Mesothelial cell of epicardium (in vitro differentiated cells): ENCODE measurements around the gene ZNF771. TPM values are rescaled to one million over a fixed set of nuclear protein-coding genes. Genes with fewer than 3 reads are reported as not detected.
"Not testable (repeated sequence)": the region's sequence is repeated elsewhere in the genome, so short reads cannot be mapped to it uniquely, and the experiment has no call there.

Experiments used
- DNase-seq, 2 experiments: peaks; one replicate each; pipeline ENCODE4 v3.0.0; 2021; ENCODE audit warnings: low spot score in 2 of 2; ENCODE audit not compliant: unreplicated experiment in 2 of 2
- H3K27ac Mint-ChIP-seq: 2 replicates; pipeline ENCODE4 v1.8.0; 2021; ENCODE audit warnings: mixed read lengths
- H3K27me3 Mint-ChIP-seq: 2 replicates; pipeline ENCODE4 v1.8.0; 2021; ENCODE audit warnings: low read depth, mixed read lengths
- H3K36me3 Mint-ChIP-seq: 2 replicates; pipeline ENCODE4 v1.8.0; 2021; ENCODE audit warnings: mixed read lengths
- H3K4me1 Mint-ChIP-seq: 2 replicates; pipeline ENCODE4 v1.8.0; 2021; ENCODE audit warnings: mixed read lengths
- H3K4me3 Mint-ChIP-seq: 2 replicates; pipeline ENCODE4 v1.8.0; 2021; ENCODE audit warnings: mild to moderate bottlenecking, moderate library complexity, mixed read lengths
- H3K9me3 Mint-ChIP-seq: 2 replicates; pipeline ENCODE4 v1.8.0; 2021; ENCODE audit warnings: mixed read lengths
- CTCF ChIP-seq: fragments of 200-600 bp; sonication (generic); IDR thresholded peaks from one replicate; pipeline ENCODE4 v1.5.0; 2021; ENCODE audit warnings: antibody characterized with exemption; ENCODE audit not compliant: unreplicated experiment
- total RNA-seq: library from RNA; stranded (reverse); gene quantifications from 3 replicates; pipeline ENCODE4 v1.2.1, GENCODE V29; 2021

The ZNF771 gene
- total RNA-seq, 1 donor from 2014 or later = 10.7 TPM

DNA sequence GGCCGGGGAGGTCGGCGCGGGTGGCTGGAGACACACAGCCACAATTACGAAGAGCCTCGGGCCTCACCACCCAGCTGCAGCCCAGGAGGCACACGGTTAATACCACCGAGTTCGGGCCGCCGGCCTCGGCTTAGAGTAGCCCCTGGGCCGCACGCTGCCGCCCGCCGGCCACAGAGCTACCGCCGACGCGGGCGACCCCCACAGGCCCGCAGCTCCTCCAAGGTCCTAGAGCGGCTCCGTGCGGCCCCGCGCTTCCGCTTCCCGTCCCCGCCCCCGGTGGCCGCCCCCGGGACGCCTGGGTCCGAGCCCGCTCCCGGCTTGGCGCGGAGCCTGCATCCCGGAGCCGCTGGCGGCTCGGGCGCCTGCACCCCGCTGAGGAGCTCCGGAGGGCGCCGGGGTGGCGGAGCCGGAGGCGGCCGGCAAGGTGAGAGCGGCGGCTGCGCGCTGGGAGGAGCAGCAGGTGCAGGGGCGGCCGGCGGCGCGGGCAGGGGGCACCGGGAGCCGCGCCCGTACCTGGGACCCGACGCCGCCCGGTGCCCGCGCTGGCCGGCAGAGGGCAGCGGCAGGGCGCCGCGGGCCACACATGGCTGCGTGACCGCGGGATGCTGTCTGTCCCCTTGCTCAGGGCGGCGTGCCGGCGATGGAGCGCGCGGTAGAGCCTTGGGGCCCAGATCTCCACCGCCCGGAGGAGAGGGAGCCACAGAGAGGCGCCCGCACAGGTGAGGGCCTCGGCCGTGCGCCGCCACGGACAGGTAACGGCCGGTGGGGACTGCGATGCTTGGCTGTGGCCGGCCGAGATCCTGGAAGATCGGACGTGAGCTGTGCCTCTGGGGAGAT lies 12.0 kb upstream of the ZNF771 start, which contains the start of gene ZNF48:
Gene ZNF48, plus strand, starts transcription at position 266 of the 837 bp plus-strand sequence. Its CDS starts 375 bp downstream, at position 641.
- peaks cover 4% of the 10 kb centered on the region for H3K36me3 Mint-ChIP-seq
- H3K27ac Mint-ChIP-seq = peak within 1 kb of the TSS; percentile 96
- peaks cover 28% of the 10 kb centered on the region for H3K4me1 Mint-ChIP-seq
- H3K4me3 Mint-ChIP-seq = peak within 1 kb of the TSS; percentile 95
- H3K27me3 Mint-ChIP-seq = no peaks in the 10 kb centered on the region
- H3K9me3 Mint-ChIP-seq = no peaks in the 10 kb centered on the region
- peak; percentile 64 to 75 for DNase-seq
- peak; percentile 19 for TF ChIP-seq CTCF

DNA sequence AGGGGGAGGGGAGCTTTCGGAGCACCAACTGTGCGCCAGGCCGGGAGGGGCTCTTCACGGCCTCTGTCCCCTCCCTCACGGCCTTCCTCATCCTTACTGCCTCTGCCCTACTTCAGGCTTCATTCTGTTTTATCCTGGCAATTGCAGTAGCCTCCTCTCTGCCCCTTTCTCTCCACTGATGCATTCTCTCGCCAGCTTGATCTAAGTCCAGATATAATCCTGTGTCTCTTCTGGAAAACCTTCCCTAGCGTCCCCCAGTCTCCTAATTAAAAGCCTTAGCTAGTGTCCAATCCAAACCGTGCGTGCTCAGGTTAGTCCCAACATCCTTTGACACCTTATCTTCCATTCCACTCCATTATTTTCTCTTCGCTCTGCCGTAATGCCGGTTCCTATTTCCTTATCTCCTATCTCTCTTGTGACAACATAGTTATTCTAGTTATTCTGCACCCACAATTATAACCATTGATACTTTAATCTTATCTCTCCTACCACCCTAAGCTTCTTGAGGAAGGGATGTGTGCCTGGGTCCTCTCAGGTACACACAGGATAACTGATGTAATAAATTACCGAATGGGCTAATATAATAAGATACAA lies 11.3 kb upstream of the ZNF771 start:
- Mint-ChIP-seq H3K4me1 (peaks cover 30% of the 10 kb centered on the region), H3K36me3 (peaks cover 4% of the 10 kb centered on the region), H3K27ac (peak overlapping the region; percentile 82), H3K27me3 (no peaks in the 10 kb centered on the region), H3K4me3 (peak overlapping the region; percentile 77), H3K9me3 (no peaks in the 10 kb centered on the region)
- TF ChIP-seq CTCF = no peak
- no peak for DNase-seq

- H3K4me1 Mint-ChIP-seq = peaks cover 33% of the 10 kb centered on the region
- H3K27me3 Mint-ChIP-seq, H3K9me3 Mint-ChIP-seq, DNase-seq, H3K36me3 Mint-ChIP-seq: not testable (repeated sequence)
- H3K27ac Mint-ChIP-seq = peak overlapping the region; percentile 32
- peak overlapping the region; percentile 77 for H3K4me3 Mint-ChIP-seq
Observed at GRCh38 chr16:30396627-30397026, 10.8 kb upstream of the ZNF771 start.

DNA sequence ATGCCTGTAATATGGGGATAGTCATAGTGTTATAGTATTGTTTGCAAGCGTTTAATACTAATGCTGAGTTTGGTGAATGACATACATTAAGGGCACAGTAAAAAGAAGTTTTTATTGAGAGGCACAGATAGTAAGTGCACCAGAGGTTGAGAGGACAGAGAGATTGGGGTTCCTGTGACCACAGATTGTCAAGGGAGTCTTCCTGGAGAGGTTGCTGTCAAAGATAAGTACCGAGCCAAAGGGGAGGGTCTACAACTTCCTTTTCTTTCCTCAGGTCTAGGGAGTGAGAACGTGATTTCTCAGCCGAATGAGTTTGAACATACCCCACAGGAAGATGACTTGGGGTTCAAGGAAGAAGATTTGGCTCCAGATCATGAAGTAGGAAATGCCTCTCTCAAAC lies 10.3 kb upstream of the ZNF771 start:
- DNase-seq = no peak
- no peak for TF ChIP-seq CTCF
- Mint-ChIP-seq H3K9me3 (no peaks in the 10 kb centered on the region), H3K4me1 (peaks cover 34% of the 10 kb centered on the region), H3K36me3 (peaks cover 4% of the 10 kb centered on the region), H3K4me3 (peak overlapping the region; percentile 77), H3K27me3 (no peaks in the 10 kb centered on the region), H3K27ac (peak overlapping the region; percentile 32)

DNA sequence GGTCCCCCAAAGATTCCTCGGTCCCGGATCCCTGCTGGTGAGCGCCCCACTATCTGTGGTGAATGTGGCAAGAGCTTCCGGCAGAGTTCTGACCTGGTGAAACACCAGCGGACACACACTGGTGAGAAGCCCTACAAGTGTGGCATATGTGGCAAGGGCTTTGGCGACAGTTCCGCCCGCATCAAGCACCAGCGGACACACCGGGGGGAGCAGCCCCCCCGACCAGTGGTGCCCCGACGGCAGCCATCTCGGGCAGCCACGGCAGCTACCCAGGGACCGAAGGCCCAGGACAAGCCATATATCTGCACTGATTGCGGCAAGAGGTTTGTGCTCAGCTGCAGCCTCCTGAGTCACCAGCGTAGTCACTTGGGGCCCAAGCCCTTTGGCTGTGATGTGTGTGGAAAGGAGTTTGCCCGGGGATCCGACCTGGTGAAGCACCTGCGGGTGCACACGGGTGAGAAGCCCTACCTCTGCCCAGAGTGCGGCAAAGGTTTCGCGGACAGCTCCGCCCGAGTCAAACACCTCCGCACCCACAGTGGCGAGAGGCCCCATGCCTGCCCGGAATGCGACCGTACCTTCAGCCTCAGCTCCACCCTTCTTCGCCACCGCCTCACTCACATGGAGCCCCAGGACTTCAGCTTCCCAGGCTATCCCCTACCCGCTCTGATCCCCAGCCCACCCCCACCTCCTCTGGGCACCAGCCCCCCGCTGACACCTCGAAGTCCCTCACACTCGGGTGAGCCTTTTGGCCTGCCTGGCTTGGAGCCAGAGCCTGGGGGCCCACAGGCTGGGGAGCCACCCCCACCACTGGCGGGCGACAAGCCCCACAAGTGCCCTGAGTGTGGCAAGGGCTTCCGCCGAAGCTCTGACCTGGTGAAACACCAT lies 9.4 kb upstream of the ZNF771 start:
- Mint-ChIP-seq H3K36me3 (peaks cover 4% of the 10 kb centered on the region), H3K4me1 (peaks cover 34% of the 10 kb centered on the region), H3K27ac (no peak overlapping the region)

More for the DNA sequence above, 9.4 kb upstream of the ZNF771 start:
- Mint-ChIP-seq H3K9me3 (no peaks in the 10 kb centered on the region), H3K4me3 (no peak overlapping the region), H3K27me3 (no peaks in the 10 kb centered on the region)
- DNase-seq = no peak
- no peak for TF ChIP-seq CTCF
